Fibroblast of lung (primary cell): ENCODE results near the gene HIPK2.

ENCODE experiments used
- CTCF ChIP-seq, 2 donors: IDR thresholded peaks in 1 of 2; conservative IDR thresholded peaks in 1 of 2; 1 replicate in 1 of 2; 2 replicates in 1 of 2; pipeline ENCODE4 v1.5.1; 2011 to 2012; ENCODE audit warnings: low read length in 2 of 2, control low read depth in 1 of 2, inconsistent platforms in 1 of 2, low read depth in 1 of 2, mild to moderate bottlenecking in 1 of 2
- EZH2 ChIP-seq: IDR thresholded peaks from 2 replicates; pipeline ENCODE4 v1.5.1; 2012; ENCODE audit warnings: low read length, control low read depth, mild to moderate bottlenecking; ENCODE audit errors: missing control alignments

- TF ChIP-seq CTCF (conservative IDR thresholded peaks at IDR 0.05 in 1 of 2, IDR thresholded peaks at IDR 0.05 in 1 of 2; ENCODE audit: low read depth in 1 of 2, low read length in 2 of 2): no peak
- no peak for TF ChIP-seq EZH2
Measured at GRCh38 chr7:139791316-139791715, 13.5 kb upstream of the HIPK2 start.
